Brain microvascular endothelial cell (primary cell): Measurements from ENCODE around the gene KRTAP10-3.
"Not testable (repeated sequence)": the region's sequence is repeated elsewhere in the genome, so short reads cannot be mapped to it uniquely, and the experiment has no call there.

Experiments used
- DNase-seq: peaks from one replicate; pipeline ENCODE4 v3.0.0-alpha.2; 2020
- H3K27ac ChIP-seq: fragments of 250-450 bp; sonication (Bioruptor Pico); 2 replicates; pipeline ENCODE4 v1.5.1; 2020; ENCODE audit warnings: mild to moderate bottlenecking, moderate library complexity
- H3K27me3 ChIP-seq: fragments of 250-450 bp; sonication (Bioruptor Pico); replicated peaks from 2 replicates; pipeline ENCODE4 v1.5.1; 2020; ENCODE audit warnings: mild to moderate bottlenecking
- H3K36me3 ChIP-seq: fragments of 250-450 bp; sonication (Bioruptor Pico); replicated peaks from 2 replicates; pipeline ENCODE4 v1.5.1; 2020; ENCODE audit warnings: mild to moderate bottlenecking
- H3K4me3 ChIP-seq: 2 replicates; pipeline ENCODE4 v1.5.1; 2011; ENCODE audit warnings: low read depth, mild to moderate bottlenecking, control low read depth, low read length, moderate library complexity
- in situ Hi-C: cut with HindIII; loops from 2 replicates; pipeline ENCODE4 v1.10.0; 2017; ENCODE audit warnings: low sequenced_read_pairs, low pct_ligation_motif_present
- TF ChIP-seq, protein P1 (sequence below): IDR thresholded peaks from 2 replicates; pipeline ENCODE4 v1.5.1; 2011; ENCODE audit warnings: low read depth, mild to moderate bottlenecking, moderate library complexity, low read length, control low read depth, inconsistent platforms; ENCODE audit errors: missing control alignments

The KRTAP10-3 gene

DNA sequence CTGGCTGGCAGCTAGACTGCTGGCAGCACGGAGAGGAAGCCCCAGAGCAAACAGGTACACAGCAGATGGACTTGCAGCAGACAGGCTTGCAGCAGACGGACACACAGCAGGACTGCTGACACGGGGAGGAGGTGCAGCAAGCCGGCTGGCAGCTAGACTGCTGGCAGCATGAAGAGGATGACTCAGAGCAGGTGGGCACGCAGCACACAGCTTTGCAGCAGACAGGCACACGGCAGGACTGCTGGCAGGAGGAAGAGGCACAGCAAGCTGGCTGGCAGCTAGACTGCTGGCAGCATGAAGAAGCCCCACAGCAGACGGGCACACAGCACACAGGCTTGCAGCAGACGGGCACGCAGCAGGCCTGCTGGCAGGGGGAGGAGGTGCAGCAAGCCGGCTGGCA lies 7.8 kb downstream of the KRTAP10-3 start:
- Histone ChIP-seq H3K27me3 (peaks cover 7% of the 10 kb centered on the region), H3K4me3 (no peak overlapping the region), H3K27ac (no peak overlapping the region), H3K36me3 (no peaks in the 10 kb centered on the region)
- in situ Hi-C loops = no loop called here
- DNase-seq = no peak
- TF ChIP-seq, protein P1, sequence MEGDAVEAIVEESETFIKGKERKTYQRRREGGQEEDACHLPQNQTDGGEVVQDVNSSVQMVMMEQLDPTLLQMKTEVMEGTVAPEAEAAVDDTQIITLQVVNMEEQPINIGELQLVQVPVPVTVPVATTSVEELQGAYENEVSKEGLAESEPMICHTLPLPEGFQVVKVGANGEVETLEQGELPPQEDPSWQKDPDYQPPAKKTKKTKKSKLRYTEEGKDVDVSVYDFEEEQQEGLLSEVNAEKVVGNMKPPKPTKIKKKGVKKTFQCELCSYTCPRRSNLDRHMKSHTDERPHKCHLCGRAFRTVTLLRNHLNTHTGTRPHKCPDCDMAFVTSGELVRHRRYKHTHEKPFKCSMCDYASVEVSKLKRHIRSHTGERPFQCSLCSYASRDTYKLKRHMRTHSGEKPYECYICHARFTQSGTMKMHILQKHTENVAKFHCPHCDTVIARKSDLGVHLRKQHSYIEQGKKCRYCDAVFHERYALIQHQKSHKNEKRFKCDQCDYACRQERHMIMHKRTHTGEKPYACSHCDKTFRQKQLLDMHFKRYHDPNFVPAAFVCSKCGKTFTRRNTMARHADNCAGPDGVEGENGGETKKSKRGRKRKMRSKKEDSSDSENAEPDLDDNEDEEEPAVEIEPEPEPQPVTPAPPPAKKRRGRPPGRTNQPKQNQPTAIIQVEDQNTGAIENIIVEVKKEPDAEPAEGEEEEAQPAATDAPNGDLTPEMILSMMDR = no peak

DNA sequence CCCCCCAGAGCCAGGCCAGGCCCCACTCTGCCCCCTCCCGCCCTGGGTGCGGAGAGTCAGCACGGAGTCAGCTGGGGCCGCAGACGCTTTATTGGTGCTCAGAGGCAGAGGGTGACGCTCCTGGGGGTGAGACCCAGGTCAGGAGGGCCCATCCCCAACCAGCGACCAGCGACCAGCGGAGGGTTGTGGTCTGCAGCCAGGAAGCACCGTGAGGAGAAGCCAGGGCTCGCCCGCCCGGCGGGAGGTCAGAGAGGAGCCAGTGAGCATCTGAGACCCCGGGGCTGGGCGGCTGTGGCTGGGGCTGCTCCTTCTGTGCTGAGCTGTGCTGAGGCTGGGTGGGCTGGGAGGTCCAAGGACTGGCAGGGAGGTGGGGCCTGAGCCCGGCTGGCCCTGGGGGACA lies 8.3 kb downstream of the KRTAP10-3 start:
- H3K4me3 ChIP-seq, H3K27me3 ChIP-seq, DNase-seq, H3K27ac ChIP-seq, H3K36me3 ChIP-seq, in situ Hi-C loops: not testable (repeated sequence)

DNA sequence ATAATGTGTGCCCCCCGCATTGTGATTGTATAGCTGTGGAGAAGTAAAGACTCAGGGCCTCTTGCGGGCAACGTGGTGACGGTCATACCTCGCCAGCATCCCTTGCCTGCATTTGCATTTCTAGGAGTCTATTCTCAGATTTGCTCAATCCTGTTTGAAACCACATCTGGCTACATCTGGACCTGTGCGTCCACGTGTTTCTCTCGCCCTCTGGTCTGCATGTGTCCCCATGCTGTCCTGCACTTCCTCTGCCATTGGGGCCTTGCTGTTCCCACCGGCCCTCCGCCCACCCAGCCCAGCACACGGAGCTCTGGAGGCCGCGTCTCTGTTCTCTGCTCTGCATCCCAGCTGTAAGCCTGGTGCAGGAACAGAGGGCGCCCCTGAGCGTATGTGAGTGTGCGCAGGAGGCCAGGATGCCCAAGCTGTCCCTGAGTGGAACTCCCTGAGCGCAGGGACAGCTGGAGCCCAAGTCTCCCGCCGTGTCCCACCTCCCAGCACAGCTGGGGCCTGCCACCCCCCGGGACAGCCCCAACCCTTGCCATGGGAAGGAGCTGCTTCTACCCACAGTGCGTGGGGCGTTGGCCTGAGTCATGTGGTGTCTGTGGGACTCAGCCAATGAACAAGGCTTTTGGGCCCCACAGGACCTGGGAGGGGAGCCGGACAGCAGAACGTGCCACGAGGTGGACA lies 8.9 kb downstream of the KRTAP10-3 start:
- DNase-seq = no peak
- H3K27me3 ChIP-seq = peaks cover 7% of the 10 kb centered on the region
- no peak overlapping the region for H3K27ac ChIP-seq
- in situ Hi-C loops = no loop called here
- no peaks in the 10 kb centered on the region for H3K36me3 ChIP-seq
- TF ChIP-seq, protein P1 = no peak
- H3K4me3 ChIP-seq = no peak overlapping the region

DNA sequence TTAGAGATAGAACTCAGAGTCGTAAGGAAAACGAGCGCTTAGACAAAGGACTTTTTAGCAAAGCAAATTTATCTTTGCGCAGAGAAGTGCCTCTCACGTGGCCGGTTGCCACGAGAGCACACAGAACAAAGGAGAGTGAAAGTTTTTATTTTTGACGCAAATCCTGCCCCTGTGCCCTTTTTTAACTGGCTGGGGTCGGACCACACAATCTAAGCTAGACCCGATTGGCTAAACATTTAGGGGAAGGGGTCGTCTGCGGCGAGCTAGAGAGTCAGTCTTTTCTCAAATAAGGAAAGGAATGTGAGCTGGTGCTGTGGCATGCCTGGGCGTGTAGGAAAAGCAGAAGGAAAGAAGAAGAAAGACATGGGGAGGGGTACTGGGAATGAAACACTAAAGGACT lies 9.7 kb downstream of the KRTAP10-3 start:
- Histone ChIP-seq H3K36me3 (no peaks in the 10 kb centered on the region), H3K27me3 (peaks cover 7% of the 10 kb centered on the region), H3K4me3 (no peak overlapping the region), H3K27ac (no peak overlapping the region)
- no peak for DNase-seq
- in situ Hi-C loops = no loop called here
- TF ChIP-seq, protein P1 = no peak

DNA sequence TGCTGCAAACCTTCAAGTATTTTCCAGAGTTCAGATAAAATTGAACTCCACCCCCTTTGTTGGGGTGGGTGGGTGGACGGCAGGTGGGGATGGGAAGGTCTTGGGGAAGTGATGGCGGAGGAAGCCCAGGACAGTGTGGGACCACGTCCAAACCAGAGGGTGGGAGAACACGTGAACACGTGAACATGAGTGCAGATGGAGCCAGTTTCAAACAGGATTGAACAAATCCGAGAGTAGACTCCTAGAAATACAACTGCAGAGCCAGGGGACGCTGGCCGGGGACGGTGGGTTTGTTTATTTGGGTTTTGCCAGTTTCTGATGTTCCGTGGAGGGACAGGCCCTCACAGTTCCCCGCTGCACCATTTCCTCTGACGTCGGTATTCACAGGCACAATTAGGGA lies 10.2 kb downstream of the KRTAP10-3 start:
- in situ Hi-C loops = no loop called here
- no peak for DNase-seq
- no peak overlapping the region for H3K27ac ChIP-seq
- peaks cover 7% of the 10 kb centered on the region for H3K27me3 ChIP-seq
- no peaks in the 10 kb centered on the region for H3K36me3 ChIP-seq
- H3K4me3 ChIP-seq = no peak overlapping the region
- TF ChIP-seq, protein P1 = no peak

DNA sequence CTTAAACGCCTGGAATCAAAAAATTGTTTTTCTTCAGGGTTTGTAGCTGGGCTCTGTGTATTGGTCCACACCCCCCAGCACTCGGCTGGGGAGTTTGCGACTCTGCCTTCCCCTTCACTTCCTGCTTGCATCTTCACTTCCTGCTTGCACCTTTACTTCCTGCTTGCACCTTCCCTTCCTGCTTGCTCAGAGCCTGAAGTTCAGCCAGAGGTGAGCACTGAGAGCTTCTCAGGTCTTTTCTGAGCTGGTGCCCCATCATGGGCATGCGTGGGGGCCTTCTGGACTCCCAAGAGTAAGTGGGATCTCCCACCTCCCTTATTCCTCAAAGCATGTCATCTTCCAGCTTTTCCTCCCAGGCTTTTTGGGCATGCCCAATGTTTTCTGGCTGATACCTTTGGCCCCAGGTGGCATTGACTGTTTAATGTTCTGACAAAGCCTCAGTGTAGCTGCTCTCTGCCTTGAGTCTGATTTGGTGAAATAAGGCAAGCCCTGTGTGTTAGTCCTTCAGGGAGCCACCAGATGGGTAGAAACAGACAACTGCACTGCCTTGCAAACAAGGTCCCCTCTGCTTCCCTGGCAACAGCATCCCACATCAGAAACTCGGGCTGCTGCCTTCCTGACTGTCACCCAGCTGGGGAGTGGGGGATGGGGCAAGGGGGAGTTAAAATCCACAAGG lies 10.8 kb downstream of the KRTAP10-3 start:
- H3K27me3 ChIP-seq = peaks cover 7% of the 10 kb centered on the region
- in situ Hi-C loops = no loop called here
- no peak for DNase-seq
- TF ChIP-seq, protein P1 = no peak
- no peak overlapping the region for H3K27ac ChIP-seq
- no peaks in the 10 kb centered on the region for H3K36me3 ChIP-seq
- no peak overlapping the region for H3K4me3 ChIP-seq
